Ovary (tissue), 3 donors: ENCODE measurements around the gene CLBA1.

Source experiments
- CTCF ChIP-seq, 3 donors: fragments of 450-650 bp in 2 of 3; fragments of 200-600 bp in 1 of 3; IDR thresholded peaks; one replicate each; pipeline versions ENCODE4 v1.5.1 to v1.8.0; 2016 to 2022; ENCODE audit warnings: antibody characterized with exemption in 3 of 3, mild to moderate bottlenecking in 1 of 3
- POLR2A ChIP-seq: fragments of 450-650 bp; IDR thresholded peaks from one replicate; pipeline ENCODE4 v1.6.1; 2017; ENCODE audit warnings: antibody characterized with exemption, mild to moderate bottlenecking, moderate library complexity
- donor health status: DM: no; HTN: no; CAD: no.

DNA sequence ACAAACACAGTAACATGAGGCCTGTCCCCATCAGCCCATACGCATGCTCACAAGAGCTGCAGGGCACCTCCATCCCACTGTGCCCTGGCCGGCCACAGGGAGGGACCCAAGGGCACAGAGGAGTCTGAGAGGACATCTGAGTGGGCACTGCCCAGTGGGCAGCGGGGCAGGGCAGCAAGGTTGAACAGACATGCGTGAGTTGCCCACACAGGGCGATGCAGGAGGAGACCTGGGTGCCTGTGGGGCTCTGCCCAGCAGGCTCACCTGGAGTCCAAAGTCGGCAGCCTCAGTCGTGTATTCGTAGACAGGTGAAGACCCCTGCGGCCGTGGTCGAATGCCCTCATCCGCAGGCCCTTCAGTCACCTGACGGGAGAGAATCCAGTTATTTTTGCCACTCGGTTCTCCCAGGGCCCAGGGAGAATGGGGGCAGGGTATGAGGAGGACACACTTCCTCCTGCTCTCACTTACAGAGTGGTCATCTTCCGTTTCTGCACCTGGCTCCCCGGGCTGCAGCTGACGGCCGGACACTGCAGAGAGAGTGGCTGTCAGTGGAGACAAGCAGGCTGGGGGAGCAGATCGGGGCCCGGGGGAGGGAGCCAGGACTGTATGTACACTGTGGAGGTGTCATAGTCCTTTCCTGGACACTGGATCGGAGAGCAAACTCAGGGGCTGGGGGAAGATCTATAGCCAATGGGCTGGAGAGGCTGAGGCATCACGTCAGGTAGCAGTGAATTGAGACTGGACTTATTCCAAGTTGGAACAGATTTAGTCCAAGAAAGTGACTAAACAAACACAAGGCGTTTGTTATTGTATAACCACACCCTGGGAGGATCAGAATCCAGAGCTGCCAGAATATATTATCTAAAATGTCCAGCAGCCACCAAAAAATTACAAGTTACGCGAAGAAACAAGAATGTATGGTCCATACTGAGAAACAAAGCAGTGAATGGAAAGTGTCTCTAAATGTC lies 28.2 kb upstream of the CLBA1 start:
- no peak for TF ChIP-seq POLR2A
- TF ChIP-seq CTCF (IDR thresholded peaks at IDR 0.05): no peak
